ENCODE measurements around the gene CWC22.

The CWC22 gene

GRCh38 chr2:179915395-179915992, 91.6 kb downstream of the CWC22 start:
- Histone ChIP-seq H3K9ac (ENCODE audit: low read length) (no peak overlapping the region), H3K27me3 (ENCODE audit: control insufficient read depth, insufficient read depth, low read length) (no peaks in the 10 kb centered on the region), H3K36me3 (ENCODE audit: control insufficient read depth, low read depth, low read length) (no peaks in the 10 kb centered on the region), H3K4me1 (ENCODE audit: control insufficient read depth, low read depth, low read length) (peaks cover 6% of the 10 kb centered on the region), H3K9me3 (ENCODE audit: control insufficient read depth, low read depth, low read length) (no peaks in the 10 kb centered on the region), H3K27ac (ENCODE audit: low read length) (no peak overlapping the region), H3K4me3 (ENCODE audit: low read length) (no peak overlapping the region)

DNA sequence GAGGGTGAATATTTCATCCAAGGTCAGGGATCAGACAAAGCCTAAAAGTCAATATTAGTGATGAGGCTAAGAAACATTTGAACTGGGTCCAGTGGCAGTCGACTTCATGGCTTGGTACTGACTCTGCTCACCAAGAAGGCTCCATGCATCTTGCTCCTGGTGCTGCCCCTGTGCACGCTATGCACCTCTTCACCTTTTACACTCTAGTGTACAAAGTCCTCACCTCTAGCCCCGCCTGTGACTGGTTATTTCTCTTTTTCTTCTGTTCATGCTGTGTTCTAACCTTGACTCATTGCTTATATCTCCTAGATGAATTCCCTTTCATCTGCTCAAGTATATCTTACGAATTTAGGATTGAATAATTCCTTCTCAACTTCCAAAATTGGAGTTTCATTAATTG, 93.3 kb downstream of the CWC22 start:
- Histone ChIP-seq H3K27me3 (ENCODE audit: control insufficient read depth, insufficient read depth, low read length) (no peaks in the 10 kb centered on the region), H3K9me3 (ENCODE audit: control insufficient read depth, low read depth, low read length) (no peaks in the 10 kb centered on the region), H3K9ac (ENCODE audit: low read length) (no peak overlapping the region), H3K4me3 (ENCODE audit: low read length) (no peak overlapping the region), H3K27ac (ENCODE audit: low read length) (no peak overlapping the region), H3K36me3 (ENCODE audit: control insufficient read depth, low read depth, low read length) (no peaks in the 10 kb centered on the region), H3K4me1 (ENCODE audit: control insufficient read depth, low read depth, low read length) (peaks cover 13% of the 10 kb centered on the region)

DNA sequence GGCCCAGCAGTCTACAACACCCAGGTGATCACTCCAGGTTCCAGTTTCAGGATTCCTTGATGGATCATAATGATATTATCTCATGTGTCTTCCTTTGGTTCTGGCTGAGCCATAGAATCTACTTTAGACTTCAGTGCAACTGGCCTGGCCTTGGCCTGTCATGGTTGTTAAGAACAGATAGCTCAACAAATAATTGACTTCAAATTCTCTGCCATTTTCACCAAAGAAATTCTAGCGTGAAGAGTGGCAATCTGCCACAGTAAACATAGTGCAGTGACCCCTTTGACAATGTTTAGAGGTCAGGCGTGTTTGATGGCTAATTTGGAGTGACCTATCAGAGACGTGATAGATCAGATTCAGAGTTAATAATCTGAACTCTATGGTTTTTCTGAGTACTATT, 95.5 kb downstream of the CWC22 start:
- Histone ChIP-seq H3K36me3 (ENCODE audit: control insufficient read depth, low read depth, low read length) (no peaks in the 10 kb centered on the region), H3K27me3 (ENCODE audit: control insufficient read depth, insufficient read depth, low read length) (no peaks in the 10 kb centered on the region), H3K9ac (ENCODE audit: low read length) (no peak overlapping the region), H3K4me3 (ENCODE audit: low read length) (no peak overlapping the region), H3K9me3 (ENCODE audit: control insufficient read depth, low read depth, low read length) (no peaks in the 10 kb centered on the region), H3K27ac (ENCODE audit: low read length) (no peak overlapping the region), H3K4me1 (ENCODE audit: control insufficient read depth, low read depth, low read length) (peaks cover 13% of the 10 kb centered on the region)

DNA sequence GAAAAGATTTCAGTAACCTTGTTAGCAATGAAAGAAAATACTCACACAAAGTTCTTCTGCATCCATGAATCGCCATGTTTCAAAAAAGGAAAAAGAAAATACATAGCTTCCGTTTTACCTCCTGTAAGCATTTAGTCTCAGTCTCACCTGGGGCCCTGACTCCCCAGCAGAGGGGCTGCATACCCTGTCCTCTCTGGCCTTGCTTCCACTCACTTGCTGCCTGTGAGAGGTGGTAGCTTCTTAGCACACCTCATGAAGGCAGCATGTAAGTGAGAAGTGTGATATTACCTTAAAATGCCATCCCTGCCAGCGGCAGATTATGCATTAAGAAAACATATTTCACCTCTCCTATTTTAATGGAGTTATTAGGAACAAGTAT, 96.4 kb downstream of the CWC22 start:
- Histone ChIP-seq H3K9me3 (ENCODE audit: control insufficient read depth, low read depth, low read length) (no peaks in the 10 kb centered on the region), H3K36me3 (ENCODE audit: control insufficient read depth, low read depth, low read length) (no peaks in the 10 kb centered on the region), H3K27ac (ENCODE audit: low read length) (no peak overlapping the region), H3K27me3 (ENCODE audit: control insufficient read depth, insufficient read depth, low read length) (no peaks in the 10 kb centered on the region), H3K4me1 (ENCODE audit: control insufficient read depth, low read depth, low read length) (peaks cover 13% of the 10 kb centered on the region), H3K4me3 (ENCODE audit: low read length) (peak overlapping the region; percentile 30), H3K9ac (ENCODE audit: low read length) (no peak overlapping the region)

DNA sequence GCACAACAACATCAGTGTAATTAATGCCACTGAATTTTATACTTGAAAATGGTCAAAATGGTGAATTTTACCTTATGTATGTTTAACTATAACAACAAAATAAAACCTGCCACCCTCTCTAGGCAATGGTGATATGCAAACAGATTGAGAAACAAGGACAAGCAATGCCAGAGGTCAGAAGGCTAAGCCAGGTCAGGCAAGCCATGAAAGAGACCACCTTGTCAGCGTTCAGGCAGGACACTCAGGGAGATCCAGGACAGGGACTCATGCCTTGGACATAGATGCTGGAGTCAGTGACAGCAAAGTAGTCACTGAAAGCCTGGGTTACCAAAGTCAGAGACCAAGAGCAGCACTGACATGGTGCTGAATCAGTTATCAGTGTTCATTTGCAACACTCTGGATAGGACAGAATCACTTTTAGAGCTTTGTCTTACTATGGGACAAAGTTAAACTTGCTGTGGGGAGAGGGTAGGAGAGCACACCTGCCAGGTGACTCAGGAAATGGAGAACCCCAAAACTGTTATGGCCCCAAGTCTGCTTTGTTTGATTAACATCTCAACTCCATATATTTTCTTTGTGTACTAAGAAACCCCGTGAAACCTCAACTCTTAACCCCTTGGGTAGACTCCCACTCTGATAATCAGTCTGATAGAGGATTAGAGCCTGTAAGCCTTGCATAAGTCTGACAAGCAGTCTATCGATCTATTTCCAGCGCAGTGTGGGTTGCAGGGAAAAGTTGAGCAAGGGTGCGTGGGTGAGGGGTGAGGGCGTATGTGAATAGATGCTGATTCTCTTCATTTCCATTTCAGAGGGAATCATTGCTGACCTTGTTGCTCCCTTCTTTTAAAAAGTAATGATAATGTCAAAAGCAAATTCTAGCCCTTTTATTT, 97.0 kb downstream of the CWC22 start:
- Histone ChIP-seq H3K4me1 (ENCODE audit: control insufficient read depth, low read depth, low read length) (peaks cover 13% of the 10 kb centered on the region), H3K27ac (ENCODE audit: low read length) (no peak overlapping the region), H3K36me3 (ENCODE audit: control insufficient read depth, low read depth, low read length) (no peaks in the 10 kb centered on the region), H3K9me3 (ENCODE audit: control insufficient read depth, low read depth, low read length) (no peaks in the 10 kb centered on the region), H3K4me3 (ENCODE audit: low read length) (peak overlapping the region; percentile 30), H3K9ac (ENCODE audit: low read length) (no peak overlapping the region), H3K27me3 (ENCODE audit: control insufficient read depth, insufficient read depth, low read length) (no peaks in the 10 kb centered on the region)

DNA sequence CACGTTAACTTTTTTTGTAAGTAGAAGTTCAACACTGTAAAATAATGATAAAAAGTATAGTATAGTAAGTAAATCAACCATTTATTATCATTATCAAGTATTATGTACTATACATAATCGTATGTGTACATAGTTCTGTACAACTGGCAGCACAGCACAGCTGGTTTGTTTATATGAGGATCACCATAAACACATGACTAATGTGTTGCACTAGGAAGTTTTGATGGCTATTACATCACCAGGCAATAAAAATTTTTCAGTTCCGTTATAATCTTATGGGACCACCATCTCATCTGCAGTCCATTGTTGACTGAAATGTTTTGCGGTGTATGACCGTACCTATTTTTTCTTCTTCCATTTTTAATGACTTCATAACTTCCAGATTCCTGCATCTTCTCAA, 106.4 kb downstream of the CWC22 start:
- no peak overlapping the region for H3K4me3 ChIP-seq (ENCODE audit: low read length)
- no peaks in the 10 kb centered on the region for H3K36me3 ChIP-seq (ENCODE audit: control insufficient read depth, low read depth, low read length)
- no peaks in the 10 kb centered on the region for H3K27me3 ChIP-seq (ENCODE audit: control insufficient read depth, insufficient read depth, low read length)
- H3K4me1 ChIP-seq (ENCODE audit: control insufficient read depth, low read depth, low read length): no peaks in the 10 kb centered on the region
- H3K9ac ChIP-seq (ENCODE audit: low read length): no peak overlapping the region
- no peak overlapping the region for H3K27ac ChIP-seq (ENCODE audit: low read length)
- no peaks in the 10 kb centered on the region for H3K9me3 ChIP-seq (ENCODE audit: control insufficient read depth, low read depth, low read length)

GRCh38 chr2:179899666-179900065, 107.4 kb downstream of the CWC22 start:
- no peaks in the 10 kb centered on the region for H3K4me1 ChIP-seq (ENCODE audit: control insufficient read depth, low read depth, low read length)
- H3K9me3 ChIP-seq (ENCODE audit: control insufficient read depth, low read depth, low read length): no peaks in the 10 kb centered on the region
- no peak overlapping the region for H3K4me3 ChIP-seq (ENCODE audit: low read length)
- H3K27me3 ChIP-seq (ENCODE audit: control insufficient read depth, insufficient read depth, low read length): no peaks in the 10 kb centered on the region
- no peaks in the 10 kb centered on the region for H3K36me3 ChIP-seq (ENCODE audit: control insufficient read depth, low read depth, low read length)
- H3K9ac ChIP-seq (ENCODE audit: low read length): no peak overlapping the region
- H3K27ac ChIP-seq (ENCODE audit: low read length): no peak overlapping the region

- Histone ChIP-seq H3K4me3 (ENCODE audit: low read length) (no peak overlapping the region), H3K9me3 (ENCODE audit: control insufficient read depth, low read depth, low read length) (no peaks in the 10 kb centered on the region), H3K27me3 (ENCODE audit: control insufficient read depth, insufficient read depth, low read length) (no peaks in the 10 kb centered on the region), H3K4me1 (ENCODE audit: control insufficient read depth, low read depth, low read length) (no peaks in the 10 kb centered on the region), H3K36me3 (ENCODE audit: control insufficient read depth, low read depth, low read length) (no peaks in the 10 kb centered on the region), H3K9ac (ENCODE audit: low read length) (no peak overlapping the region), H3K27ac (ENCODE audit: low read length) (no peak overlapping the region)
These were observed 108.2 kb downstream of the CWC22 start for GRCh38 chr2:179898873-179899272.

All from iPS-18a (cell line).